WERI-Rb-1 (cell line): ENCODE measurements around the gene TMOD1.

Source experiments
- DNase-seq: peaks from one replicate; pipeline ENCODE4 v3.0.0-alpha.2; 2020
- H3K27ac ChIP-seq: fragments of 250-450 bp; sonication (Bioruptor Pico); 2 replicates; pipeline ENCODE4 v1.5.1; 2020; ENCODE audit warnings: mild to moderate bottlenecking, moderate library complexity
- H3K27me3 ChIP-seq: fragments of 250-450 bp; sonication (Bioruptor Pico); 2 replicates; pipeline ENCODE4 v1.5.1; 2021; ENCODE audit warnings: mild to moderate bottlenecking, low read depth, moderate library complexity; ENCODE audit not compliant: insufficient read depth, severe bottlenecking
- H3K36me3 ChIP-seq: fragments of 250-450 bp; sonication (Bioruptor Pico); 2 replicates; pipeline ENCODE4 v1.5.1; 2020; ENCODE audit warnings: mild to moderate bottlenecking, moderate library complexity
- H3K4me3 ChIP-seq: 2 replicates; pipeline ENCODE4 v1.5.1; 2011; ENCODE audit warnings: low read depth, mild to moderate bottlenecking, control low read depth, low read length
- H3K9me3 ChIP-seq: fragments of 250-450 bp; sonication (Bioruptor Pico); 2 replicates; pipeline ENCODE4 v1.5.1; 2021; ENCODE audit warnings: mild to moderate bottlenecking, moderate library complexity; ENCODE audit not compliant: severe bottlenecking
- TF ChIP-seq, protein P1 (sequence below): IDR thresholded peaks from 2 replicates; pipeline ENCODE4 v1.5.1; 2011; ENCODE audit warnings: low read depth, mild to moderate bottlenecking, control low read depth, inconsistent platforms, low read length

The TMOD1 gene

DNA sequence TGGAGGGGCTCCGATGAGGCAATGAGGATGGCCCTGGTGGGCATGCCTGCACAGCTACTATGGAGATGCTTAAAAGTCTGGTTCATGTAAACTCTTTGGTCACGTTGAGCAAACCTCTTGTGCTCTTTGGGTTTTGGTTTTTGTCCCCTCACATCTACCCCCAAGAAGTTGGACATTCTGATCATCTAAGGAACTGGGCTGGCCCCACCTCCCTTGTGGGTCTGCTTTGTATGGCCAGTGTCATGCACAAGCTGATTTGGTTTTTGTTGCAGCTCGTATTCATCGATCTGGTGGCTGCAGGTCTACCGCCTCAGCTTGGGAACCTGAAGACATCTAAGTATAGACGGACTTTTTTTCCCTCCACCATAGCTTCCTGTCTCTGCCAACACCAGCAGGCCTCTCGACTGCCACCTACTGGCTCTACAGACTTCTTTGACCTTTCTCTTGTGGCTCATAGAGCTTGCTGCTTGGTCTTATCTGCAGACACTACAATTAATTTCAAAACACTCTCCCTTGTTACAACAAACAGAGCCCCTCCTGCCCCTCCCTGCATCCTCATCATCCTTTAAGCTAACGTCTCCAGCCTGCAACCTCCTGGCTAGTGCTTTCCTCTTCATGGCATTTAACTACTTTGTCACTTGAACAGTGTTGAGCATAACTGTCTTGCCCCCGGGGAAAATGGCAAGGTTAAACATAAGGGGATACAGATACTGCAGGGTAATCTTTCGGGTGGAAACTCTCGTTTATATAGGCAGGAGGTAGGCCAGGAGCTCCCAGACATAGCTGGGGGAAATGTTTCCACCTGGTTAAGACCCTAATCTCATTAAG, 97.2 kb downstream of the TMOD1 start:
- Histone ChIP-seq H3K27me3 (no peaks in the 10 kb centered on the region), H3K4me3 (no peak overlapping the region), H3K27ac (peak overlapping the region; percentile 34; the same call in 1 of the 2 replicates), H3K36me3 (peaks cover 42% of the 10 kb centered on the region), H3K9me3 (no peaks in the 10 kb centered on the region)
- TF ChIP-seq, protein P1, sequence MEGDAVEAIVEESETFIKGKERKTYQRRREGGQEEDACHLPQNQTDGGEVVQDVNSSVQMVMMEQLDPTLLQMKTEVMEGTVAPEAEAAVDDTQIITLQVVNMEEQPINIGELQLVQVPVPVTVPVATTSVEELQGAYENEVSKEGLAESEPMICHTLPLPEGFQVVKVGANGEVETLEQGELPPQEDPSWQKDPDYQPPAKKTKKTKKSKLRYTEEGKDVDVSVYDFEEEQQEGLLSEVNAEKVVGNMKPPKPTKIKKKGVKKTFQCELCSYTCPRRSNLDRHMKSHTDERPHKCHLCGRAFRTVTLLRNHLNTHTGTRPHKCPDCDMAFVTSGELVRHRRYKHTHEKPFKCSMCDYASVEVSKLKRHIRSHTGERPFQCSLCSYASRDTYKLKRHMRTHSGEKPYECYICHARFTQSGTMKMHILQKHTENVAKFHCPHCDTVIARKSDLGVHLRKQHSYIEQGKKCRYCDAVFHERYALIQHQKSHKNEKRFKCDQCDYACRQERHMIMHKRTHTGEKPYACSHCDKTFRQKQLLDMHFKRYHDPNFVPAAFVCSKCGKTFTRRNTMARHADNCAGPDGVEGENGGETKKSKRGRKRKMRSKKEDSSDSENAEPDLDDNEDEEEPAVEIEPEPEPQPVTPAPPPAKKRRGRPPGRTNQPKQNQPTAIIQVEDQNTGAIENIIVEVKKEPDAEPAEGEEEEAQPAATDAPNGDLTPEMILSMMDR: peak; percentile 96
- DNase-seq: peak; percentile 88

DNA sequence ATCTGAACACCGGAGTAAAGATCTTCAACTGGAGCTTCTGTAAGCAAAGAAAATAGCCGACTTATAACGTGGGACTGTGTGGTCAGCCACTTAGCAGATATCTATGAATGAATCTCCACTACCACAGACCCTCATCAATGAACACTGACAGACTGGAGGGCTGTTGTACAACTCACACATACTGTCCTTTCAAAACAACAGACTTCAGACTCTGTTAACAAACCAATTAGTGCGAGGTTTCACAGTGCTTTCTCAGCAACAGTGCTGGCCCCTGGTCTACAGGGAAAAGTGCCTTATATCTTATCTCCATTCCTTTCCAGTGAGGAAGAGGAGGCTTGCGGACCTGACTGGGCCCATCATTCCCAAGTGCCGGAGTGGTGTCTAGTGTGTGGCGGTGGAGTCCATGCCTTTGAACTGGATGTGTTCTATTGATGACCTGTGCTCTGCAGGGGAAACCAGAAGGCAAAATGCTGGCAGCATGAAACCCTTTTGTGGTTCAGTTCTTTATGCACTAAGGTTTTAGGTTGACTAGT, 97.9 kb downstream of the TMOD1 start:
- TF ChIP-seq, protein P1: no peak
- H3K4me3 ChIP-seq: no peak overlapping the region
- no peak for DNase-seq
- no peaks in the 10 kb centered on the region for H3K9me3 ChIP-seq
- peaks cover 49% of the 10 kb centered on the region for H3K36me3 ChIP-seq
- H3K27ac ChIP-seq: no peak overlapping the region; the same call in 1 of the 2 replicates
- no peaks in the 10 kb centered on the region for H3K27me3 ChIP-seq

DNA sequence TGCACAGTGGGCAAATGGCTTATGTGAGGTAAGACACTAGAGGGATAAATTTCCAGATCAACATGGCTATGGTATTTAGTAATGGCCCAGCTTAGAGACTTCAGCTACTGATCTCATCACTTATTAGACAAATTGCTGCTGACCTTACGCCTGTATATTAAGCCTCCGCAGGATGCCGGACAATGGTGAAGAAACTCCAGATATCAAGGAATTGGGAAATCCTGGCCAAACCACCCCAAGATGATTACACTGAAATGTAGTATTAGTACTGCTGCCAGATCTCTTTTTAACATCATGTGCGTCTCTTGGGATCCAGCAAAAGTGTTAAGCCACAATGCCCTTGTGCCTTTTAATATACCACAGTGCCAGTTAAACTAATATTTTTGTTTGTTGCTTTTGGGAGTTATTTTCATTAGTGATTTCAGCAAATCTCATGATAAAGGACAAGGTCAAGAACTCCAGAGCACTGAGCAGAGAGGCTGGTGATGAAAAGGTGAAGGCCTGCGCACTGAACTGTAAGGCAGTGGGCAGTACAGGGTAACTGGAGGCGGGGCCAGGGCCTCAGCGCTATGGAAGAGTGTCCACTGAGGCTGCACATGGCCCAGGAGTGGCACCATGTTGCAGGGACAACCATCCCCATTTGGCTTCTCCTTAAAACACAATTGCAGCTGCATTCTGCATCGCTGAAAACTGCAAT, 99.2 kb downstream of the TMOD1 start:
- H3K27ac ChIP-seq: no peak overlapping the region
- no peak for DNase-seq
- TF ChIP-seq, protein P1: no peak
- H3K4me3 ChIP-seq: no peak overlapping the region
- no peaks in the 10 kb centered on the region for H3K27me3 ChIP-seq
- H3K9me3 ChIP-seq: no peaks in the 10 kb centered on the region
- peaks cover 62% of the 10 kb centered on the region for H3K36me3 ChIP-seq

DNA sequence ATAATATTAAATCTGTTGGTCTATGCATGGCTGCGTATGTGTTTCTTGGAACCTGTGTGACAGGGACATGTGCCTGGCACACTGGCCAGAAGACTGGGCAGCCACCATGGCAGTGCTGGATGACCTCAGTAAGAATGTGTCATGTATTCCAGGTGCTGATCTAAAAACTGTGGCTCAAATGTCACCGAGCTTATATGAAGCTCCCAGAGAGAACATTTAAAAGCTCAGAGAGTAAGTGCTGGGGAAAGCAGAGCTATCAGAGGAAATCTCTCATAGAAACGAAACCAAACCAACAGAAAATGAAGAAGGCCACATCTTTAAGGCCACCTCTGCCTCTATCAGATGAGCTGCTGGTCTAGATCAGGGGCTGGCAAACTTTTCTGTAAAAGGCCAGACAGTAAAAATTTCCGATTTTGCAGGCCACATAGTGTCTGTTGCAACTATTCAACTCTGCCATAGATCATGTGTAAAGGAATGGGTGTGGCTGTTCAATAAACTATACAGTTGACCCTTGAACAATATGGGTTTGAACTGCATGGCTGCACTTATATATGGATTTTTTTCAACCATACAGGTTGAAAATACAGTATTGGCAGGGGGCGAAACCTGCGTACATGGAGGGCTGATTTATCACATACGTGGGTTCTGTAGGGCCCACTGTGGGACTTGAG, 99.9 kb downstream of the TMOD1 start:
- Histone ChIP-seq H3K27me3 (no peaks in the 10 kb centered on the region), H3K9me3 (no peaks in the 10 kb centered on the region), H3K27ac (no peak overlapping the region), H3K36me3 (peaks cover 69% of the 10 kb centered on the region), H3K4me3 (no peak overlapping the region)
- no peak for DNase-seq
- TF ChIP-seq, protein P1: no peak

DNA sequence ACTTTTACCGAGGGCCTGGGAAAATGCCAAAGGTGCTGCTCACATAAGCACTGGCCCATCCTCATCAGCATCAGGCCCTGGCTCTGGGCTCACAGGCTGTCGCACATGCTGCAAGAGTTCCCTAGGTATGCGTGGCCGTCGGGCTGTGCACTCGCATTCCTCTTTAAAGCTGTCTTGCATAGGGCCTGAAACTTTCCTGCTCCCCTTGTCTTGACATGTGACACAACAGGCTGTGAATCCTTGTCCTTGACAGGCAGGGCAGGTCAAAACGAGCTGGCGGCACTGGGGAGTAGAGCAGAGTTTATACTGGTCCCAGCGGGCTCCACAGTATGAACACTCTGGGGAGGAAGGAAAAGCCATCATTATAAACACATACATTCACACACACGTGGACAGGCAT, 101.0 kb downstream of the TMOD1 start:
- H3K36me3 ChIP-seq: peaks cover 73% of the 10 kb centered on the region
- no peak for DNase-seq

More for the DNA sequence above, 101.0 kb downstream of the TMOD1 start:
- no peaks in the 10 kb centered on the region for H3K27me3 ChIP-seq
- no peak overlapping the region for H3K4me3 ChIP-seq
- TF ChIP-seq, protein P1: no peak
- H3K9me3 ChIP-seq: no peaks in the 10 kb centered on the region
- H3K27ac ChIP-seq: no peak overlapping the region
